K562 (cell line): ENCODE data around the gene CALR3. TPM values are rescaled to one million over a fixed set of nuclear protein-coding genes. Genes with fewer than 3 reads are reported as not detected.
A peak's percentile ranks its signal among the peaks of the same experiment; 100 is the strongest.

Source experiments
- ATAC-seq: fragments of 200-7000 bp; cut with Tn5 transposase; 3 replicates; pipeline ENCODE4 v1.9.1; 2020; ENCODE audit warnings: moderate library complexity
- BruUV-seq: library from RNA; stranded (reverse); fragments of 400-500 nt; replicated peaks from 2 replicates; lab custom pipeline; 2021; lab: Mats Ljungman, UMichigan
- CTCF ChIA-PET: fragments of 300-600 bp; formaldehyde crosslinking; extraction: SDS; loops from one replicate; lab custom pipeline; 2021; ENCODE audit warnings: low intra/inter-chr PET ratio; lab: Yijun Ruan, JAX
- POLR2A ChIA-PET: fragments of 300-600, 350-650 bp; sonication (Branson Sonifier 250); formaldehyde crosslinking; extraction: SDS; loops from one replicate; lab custom pipeline; 2021; ENCODE audit warnings: antibody characterized with exemption, inconsistent platforms; lab: Yijun Ruan, JAX
- DNase-seq, 4 experiments: peaks; one replicate each; pipeline versions ENCODE4 v3.0.0 to v3.0.0-alpha.2; 2011 to 2018; ENCODE audit warnings: low spot score in 3 of 4, mixed read lengths in 3 of 4; ENCODE audit errors: extremely low read depth in 1 of 4
- FAIRE-seq: peaks from 2 replicates; lab custom pipeline; 2011; peaks lifted over from hg19 to GRCh38; lab: Jason Lieb, UNC
- H2AFZ ChIP-seq: 2 replicates; pipeline ENCODE4 v1.6.0; 2011; ENCODE audit warnings: low read depth, low read length, control low read depth, inconsistent platforms
- H3K27ac ChIP-seq: fragments of 200-600 bp; 3 replicates; pipeline ENCODE4 v1.8.0; 2011; ENCODE audit warnings: low read depth, mild to moderate bottlenecking, control low read depth, inconsistent platforms, low read length, moderate library complexity, mixed read lengths; ENCODE audit errors: extremely low read depth
- H3K27me3 ChIP-seq, 2 experiments: fragments of 300-600 bp in 1 of 2; 2 replicates in 1 of 2; 3 replicates in 1 of 2; pipeline versions ENCODE4 v1.6.0 to v1.8.0; 2011; ENCODE audit warnings: inconsistent platforms in 2 of 2, low read length in 2 of 2, mild to moderate bottlenecking in 1 of 2, mixed read lengths in 1 of 2, moderate library complexity in 1 of 2; ENCODE audit not compliant: control insufficient read depth in 2 of 2, insufficient read depth in 2 of 2
- H3K36me3 ChIP-seq: fragments of 300-600 bp; 3 replicates; pipeline ENCODE4 v1.8.0; 2011; ENCODE audit warnings: mild to moderate bottlenecking, low read length, inconsistent platforms; ENCODE audit not compliant: control insufficient read depth, insufficient read depth
- H3K4me1 ChIP-seq, 2 experiments: fragments of 200-600 bp in 1 of 2; replicated peaks in 1 of 2; 2 replicates in 1 of 2; 3 replicates in 1 of 2; pipeline versions ENCODE4 v1.5.1 to v1.8.0; 2011; ENCODE audit warnings: inconsistent platforms in 2 of 2, low read length in 2 of 2, mild to moderate bottlenecking in 1 of 2, mixed read lengths in 1 of 2, moderate library complexity in 1 of 2; ENCODE audit not compliant: control insufficient read depth in 2 of 2, insufficient read depth in 2 of 2
- H3K4me2 ChIP-seq: 2 replicates; pipeline ENCODE4 v1.6.1; 2011; ENCODE audit warnings: low read length, control low read depth, inconsistent platforms, mixed read lengths; ENCODE audit not compliant: insufficient read depth
- H3K4me3 ChIP-seq: fragments of 200-600 bp; sonication (generic), shearing (Covaris generic); 2 replicates; pipeline ENCODE4 v1.5.1; 2016; ENCODE audit warnings: control low read depth, inconsistent platforms
- H3K79me2 ChIP-seq: fragments of 200-600 bp; 3 replicates; pipeline ENCODE4 v1.8.0; 2011; ENCODE audit warnings: low read length, inconsistent platforms; ENCODE audit not compliant: control insufficient read depth, insufficient read depth
- H3K9ac ChIP-seq, 2 experiments: 2 replicates each; pipeline versions ENCODE4 v1.6.0 to v1.6.1; 2011; ENCODE audit warnings: low read depth in 2 of 2, low read length in 2 of 2, control low read depth in 1 of 2, inconsistent platforms in 1 of 2, mild to moderate bottlenecking in 1 of 2, mixed read lengths in 1 of 2; ENCODE audit not compliant: insufficient read depth in 1 of 2
- H3K9me1 ChIP-seq: one replicate; pipeline ENCODE4 v1.6.0; 2011; ENCODE audit warnings: inconsistent platforms, mild to moderate bottlenecking, low read length, moderate library complexity; ENCODE audit not compliant: control insufficient read depth, insufficient read depth
- H3K9me3 ChIP-seq: replicated peaks from 2 replicates; pipeline ENCODE4 v1.5.1; 2011; ENCODE audit warnings: low read depth, low read length, inconsistent platforms; ENCODE audit not compliant: control insufficient read depth, insufficient read depth
- H4K20me1 ChIP-seq: replicated peaks from 2 replicates; pipeline ENCODE4 v1.6.1; 2011; ENCODE audit warnings: low read length, inconsistent platforms, mixed read lengths; ENCODE audit not compliant: control insufficient read depth, insufficient read depth
- EHMT2 ChIP-seq: fragments of 450-650 bp; IDR thresholded peaks from 2 replicates; pipeline ENCODE4 v1.6.1; 2018; ENCODE audit warnings: antibody characterized with exemption
- FOXA3 ChIP-seq, 2 experiments: fragments of 450-650 bp in 1 of 2; sonication (generic) in 1 of 2; formaldehyde crosslinking; IDR thresholded peaks in 1 of 2; conservative IDR thresholded peaks in 1 of 2; 2 replicates each; pipeline versions ENCODE4 v1.4.0 to v1.8.0; 2020 to 2022; ENCODE audit warnings: mild to moderate bottlenecking in 2 of 2, missing genetic modification reagents in 1 of 2
- HMG20B ChIP-seq: fragments of 250-450 bp; sonication (Bioruptor Pico); IDR thresholded peaks from 2 replicates; pipeline ENCODE4 v1.5.0; 2021; ENCODE audit warnings: mild to moderate bottlenecking
- NCOA4 ChIP-seq: fragments of 450-650 bp; IDR thresholded peaks from 2 replicates; pipeline ENCODE4 v1.6.1; 2018; ENCODE audit warnings: mild to moderate bottlenecking; ENCODE audit not compliant: partially characterized antibody
- PRPF4 ChIP-seq: fragments of 200-400 bp; formaldehyde crosslinking; IDR thresholded peaks from one replicate; pipeline ENCODE4 v1.6.1; 2017; ENCODE audit warnings: low read length, low read depth, mild to moderate bottlenecking; ENCODE audit not compliant: insufficient read depth, poor library complexity, severe bottlenecking
- RAD51 ChIP-seq: fragments of 450-650 bp; IDR thresholded peaks from 2 replicates; pipeline ENCODE4 v1.7.1; 2016; ENCODE audit warnings: low read depth, mild to moderate bottlenecking, borderline replicate concordance
- SP1 ChIP-seq: sonication (generic); formaldehyde crosslinking; IDR thresholded peaks from 2 replicates; pipeline ENCODE4 v1.8.1; 2022; ENCODE audit warnings: mild to moderate bottlenecking, missing genetic modification reagents
- TCF7 ChIP-seq: sonication (generic); IDR thresholded peaks from 2 replicates; pipeline ENCODE4 v1.6.1; 2016; ENCODE audit warnings: antibody characterized with exemption, borderline replicate concordance
- TEAD2 ChIP-seq: fragments of 450-650 bp; IDR thresholded peaks from 2 replicates; pipeline ENCODE4 v1.6.1; 2016; ENCODE audit warnings: missing genetic modification characterization, control low read depth, missing compliant biosample characterization
- TOE1 ChIP-seq, 2 experiments: fragments of 450-650 bp in 1 of 2; sonication (generic) in 1 of 2; formaldehyde crosslinking in 1 of 2; IDR thresholded peaks; 2 replicates each; pipeline versions ENCODE4 v1.7.1 to v1.8.0; 2016 to 2022; ENCODE audit warnings: borderline replicate concordance in 2 of 2, mild to moderate bottlenecking in 2 of 2, antibody characterized with exemption in 1 of 2, inconsistent platforms in 1 of 2, low read depth in 1 of 2, missing genetic modification reagents in 1 of 2, moderate library complexity in 1 of 2
- TRIM28 ChIP-seq: fragments of 450-650 bp; IDR thresholded peaks from 2 replicates; pipeline ENCODE4 v1.6.1; 2017
- ZNF695 ChIP-seq: fragments of 450-650 bp; formaldehyde crosslinking; IDR thresholded peaks from 2 replicates; pipeline ENCODE4 v1.4.0; 2020; ENCODE audit warnings: mild to moderate bottlenecking, moderate library complexity
- WGBS: fragments of 100-300 bp; shearing (Covaris generic); methylation state at CpG from one replicate; pipeline ENCODE4 v1.1.6; 2016; ENCODE audit warnings: low coverage, mixed read lengths; ENCODE audit not compliant: insufficient coverage; ENCODE audit errors: missing lambda C conversion rate; 5-methylcytosine and 5-hydroxymethylcytosine counted together
- in situ Hi-C: fragments of 300-500 bp; cut with MboI; formaldehyde crosslinking; loops from 4 replicates; pipeline ENCODE4 v1.15.0; 2018; ENCODE audit warnings: inconsistent platforms, mixed read lengths
- intact Hi-C: fragments of 100-400 bp; cut with micrococcal nuclease; formaldehyde crosslinking; loops from 2 replicates; pipeline ENCODE4 v1.14.2; 2022
- polyA plus RNA-seq, 8 experiments: library from polyadenylated mRNA; depleted of rRNA in 4 of 8; stranded (reverse) in 5 of 8; unstranded in 3 of 8; fragments of >200 nt; fragmentation: Nextera tagmentation in 2 of 8; fragmentation: Illumina TruSeq in 1 of 8; extraction: Ambion mirVana in 2 of 8; extraction: Trizol in 1 of 8; gene quantifications; 2 replicates each; pipeline versions ENCODE4 v1.2.1 to v1.2.3, GENCODE V29; 2011 to 2014; ENCODE audit warnings: inconsistent platforms in 1 of 8, missing spikeins in 1 of 8
- total RNA-seq, 7 experiments: library from RNA; depleted of rRNA in 6 of 7; stranded (reverse); fragments of >200 nt in 6 of 7; fragmentation: Illumina TruSeq in 2 of 7; extraction: Trizol in 2 of 7; gene quantifications; 2 replicates each; pipeline versions ENCODE4 v1.2.1 to v1.2.3, GENCODE V29; 2011 to 2021; ENCODE audit warnings: low replicate concordance in 1 of 7
- TF ChIP-seq, protein P1 (sequence below): fragments of 450-650 bp; formaldehyde crosslinking; IDR thresholded peaks from 2 replicates; pipeline ENCODE4 v1.4.0; 2022; ENCODE audit warnings: missing genetic modification characterization

Gene CALR3
- total and polyA plus RNA-seq, 9 of the 15 experiments (the other 6 are each of a cell fraction or from before 2014, with no cell fraction given): 0.15 to 0.41 (median 0.22) TPM; not detected in 4

DNA sequence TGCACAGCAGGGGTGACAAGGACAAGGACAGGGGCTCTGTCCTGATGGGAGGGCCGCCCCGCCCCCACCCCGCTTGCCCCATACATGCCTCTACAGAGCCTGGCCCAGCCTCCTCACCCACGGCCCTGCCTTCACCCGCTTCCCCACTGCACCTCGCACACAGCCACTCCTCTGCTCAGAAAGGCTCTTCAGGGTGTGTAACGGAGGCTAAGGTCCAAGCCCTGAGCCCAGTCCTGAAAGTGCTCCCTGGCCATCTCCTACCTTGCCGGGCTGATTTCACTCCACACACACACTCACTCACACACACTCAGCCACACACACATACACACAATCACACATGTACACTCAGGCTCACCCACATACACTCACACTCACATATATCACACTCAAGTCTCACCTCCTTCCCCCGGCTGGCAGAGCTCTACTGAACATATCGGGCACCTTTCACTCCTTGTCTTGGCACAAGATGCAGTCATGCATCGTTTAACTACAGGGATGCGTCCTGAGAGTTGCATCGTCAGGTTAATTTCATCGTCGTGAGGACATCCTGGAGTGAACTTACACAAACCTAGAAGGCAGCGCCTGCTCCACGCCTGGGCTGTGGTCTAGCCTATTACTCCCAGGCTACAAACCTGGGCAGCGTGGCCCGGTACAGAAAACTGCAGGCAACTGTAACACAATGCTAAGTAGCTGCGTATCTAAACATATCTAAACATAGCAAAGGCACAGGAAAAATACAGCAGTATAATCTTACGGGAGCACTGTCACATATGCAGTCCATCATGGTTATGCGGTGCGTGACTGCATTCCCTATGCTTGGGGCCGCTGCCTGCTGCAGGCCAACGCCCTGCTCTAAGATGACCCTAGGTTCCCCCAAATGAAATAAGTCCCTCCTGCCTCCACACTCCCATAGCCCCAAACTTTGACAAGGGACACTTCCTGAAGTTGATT is 37.3 kb downstream of the CALR3 start:
- Histone ChIP-seq H4K20me1 (peaks cover 48% of the 10 kb centered on the region), H3K36me3 (no peaks in the 10 kb centered on the region), H2AFZ (no peak overlapping the region), H3K9ac (peak overlapping the region in 1 of 2 experiments; percentile 56; a peak in 2 of 4 replicates), H3K4me1 (peaks cover 3 to 18% of the 10 kb centered on the region in 2 experiments; a peak in 4 of 5 replicates), H3K9me1 (peaks cover 3% of the 10 kb centered on the region), H3K79me2 (peaks cover 83% of the 10 kb centered on the region), H3K27ac (no peak overlapping the region), H3K4me3 (no peak overlapping the region), H3K27me3 (no peaks in the 10 kb centered on the region), H3K4me2 (no peak overlapping the region), H3K9me3 (no peaks in the 10 kb centered on the region)
- TF ChIP-seq HMG20B (CRISPR knock-in tag) (no peak), TCF7 (no peak), PRPF4 (no peak), TEAD2 (tag) (no peak), TRIM28 (no peak), EHMT2 (no peak), TOE1 (IDR thresholded peaks at IDR 0.05; ENCODE audit: borderline replicate concordance) (no peak), TOE1 (CRISPR knock-in tag; IDR thresholded peaks at IDR 0.05; ENCODE audit: borderline replicate concordance, low read depth) (no peak), FOXA3 (CRISPR knock-in tag; conservative IDR thresholded peaks at IDR 0.05 in 1 of 2, IDR thresholded peaks at IDR 0.05 in 1 of 2) (no peak), ZNF695 (no peak), RAD51 (no peak), SP1 (no peak), NCOA4 (no peak)
- TF ChIP-seq, protein P1, sequence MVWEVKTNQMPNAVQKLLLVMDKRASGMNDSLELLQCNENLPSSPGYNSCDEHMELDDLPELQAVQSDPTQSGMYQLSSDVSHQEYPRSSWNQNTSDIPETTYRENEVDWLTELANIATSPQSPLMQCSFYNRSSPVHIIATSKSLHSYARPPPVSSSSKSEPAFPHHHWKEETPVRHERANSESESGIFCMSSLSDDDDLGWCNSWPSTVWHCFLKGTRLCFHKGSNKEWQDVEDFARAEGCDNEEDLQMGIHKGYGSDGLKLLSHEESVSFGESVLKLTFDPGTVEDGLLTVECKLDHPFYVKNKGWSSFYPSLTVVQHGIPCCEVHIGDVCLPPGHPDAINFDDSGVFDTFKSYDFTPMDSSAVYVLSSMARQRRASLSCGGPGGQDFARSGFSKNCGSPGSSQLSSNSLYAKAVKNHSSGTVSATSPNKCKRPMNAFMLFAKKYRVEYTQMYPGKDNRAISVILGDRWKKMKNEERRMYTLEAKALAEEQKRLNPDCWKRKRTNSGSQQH (CRISPR knock-in tag): no peak
- ChIA-PET POLR2A (interaction anchor here (1.7 kb wide), 1 partner anchor 10 kb away, joined by 5 read pairs; no protein-coding TSS in a partner anchor), CTCF (no interaction called here)
- ATAC-seq (no peak; the same call in 2 of the 3 replicates), FAIRE-seq (peak; percentile 23), DNase-seq (no peak)
- intact Hi-C loops: no loop called here
- in situ Hi-C loops: no loop called here
- no TSS peak for BruUV-seq
- WGBS: 86% methylated on average over 24 of the region's 25 CpGs
